ENCODE data around the gene IRAG1. TPM values are rescaled to one million over a fixed set of nuclear protein-coding genes. Genes with fewer than 3 reads are reported as not detected.
A peak's percentile ranks its signal among the peaks of the same experiment; 100 is the strongest.

IRAG1 gene
- total RNA-seq, 4 donors from 2014 or later = 21.2 to 240 (median 107) TPM

DNA sequence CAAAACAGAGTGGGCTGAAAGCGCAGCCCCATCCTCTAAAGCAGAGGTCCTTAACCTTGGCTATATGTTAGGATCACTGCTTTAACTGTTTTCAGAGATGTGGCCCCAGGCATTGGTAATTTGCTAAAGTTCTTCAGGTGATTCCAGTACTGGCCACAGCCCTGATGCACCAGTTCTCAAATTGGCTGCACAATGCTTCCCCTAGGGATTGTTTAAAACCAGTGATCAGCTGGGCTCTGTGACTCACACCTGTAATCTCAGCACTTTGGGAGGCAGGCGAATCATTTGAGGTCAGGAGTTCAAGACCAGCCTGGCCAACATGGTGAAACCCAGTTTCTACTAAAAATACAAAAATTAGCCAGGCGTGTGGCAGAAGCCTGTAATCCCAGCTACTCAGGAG lies 8.4 kb upstream of the IRAG1 start:
- DNase-seq = no peak
- intact Hi-C loops (cut with DNase I; ENCODE audit: low total_unique reads) = no loop called here
- H3K36me3 ChIP-seq = no peaks in the 10 kb centered on the region
- no peaks in the 10 kb centered on the region for H3K9me3 ChIP-seq
- no peak for TF ChIP-seq POLR2A (IDR thresholded peaks at IDR 0.05)
- TF ChIP-seq, protein P1, sequence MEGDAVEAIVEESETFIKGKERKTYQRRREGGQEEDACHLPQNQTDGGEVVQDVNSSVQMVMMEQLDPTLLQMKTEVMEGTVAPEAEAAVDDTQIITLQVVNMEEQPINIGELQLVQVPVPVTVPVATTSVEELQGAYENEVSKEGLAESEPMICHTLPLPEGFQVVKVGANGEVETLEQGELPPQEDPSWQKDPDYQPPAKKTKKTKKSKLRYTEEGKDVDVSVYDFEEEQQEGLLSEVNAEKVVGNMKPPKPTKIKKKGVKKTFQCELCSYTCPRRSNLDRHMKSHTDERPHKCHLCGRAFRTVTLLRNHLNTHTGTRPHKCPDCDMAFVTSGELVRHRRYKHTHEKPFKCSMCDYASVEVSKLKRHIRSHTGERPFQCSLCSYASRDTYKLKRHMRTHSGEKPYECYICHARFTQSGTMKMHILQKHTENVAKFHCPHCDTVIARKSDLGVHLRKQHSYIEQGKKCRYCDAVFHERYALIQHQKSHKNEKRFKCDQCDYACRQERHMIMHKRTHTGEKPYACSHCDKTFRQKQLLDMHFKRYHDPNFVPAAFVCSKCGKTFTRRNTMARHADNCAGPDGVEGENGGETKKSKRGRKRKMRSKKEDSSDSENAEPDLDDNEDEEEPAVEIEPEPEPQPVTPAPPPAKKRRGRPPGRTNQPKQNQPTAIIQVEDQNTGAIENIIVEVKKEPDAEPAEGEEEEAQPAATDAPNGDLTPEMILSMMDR (IDR thresholded peaks at IDR 0.05) = no peak
- H3K4me3 ChIP-seq = no peak overlapping the region
- no peaks in the 10 kb centered on the region for H3K4me1 ChIP-seq
- no peak overlapping the region for H3K27ac ChIP-seq
- no peaks in the 10 kb centered on the region for H3K27me3 ChIP-seq

DNA sequence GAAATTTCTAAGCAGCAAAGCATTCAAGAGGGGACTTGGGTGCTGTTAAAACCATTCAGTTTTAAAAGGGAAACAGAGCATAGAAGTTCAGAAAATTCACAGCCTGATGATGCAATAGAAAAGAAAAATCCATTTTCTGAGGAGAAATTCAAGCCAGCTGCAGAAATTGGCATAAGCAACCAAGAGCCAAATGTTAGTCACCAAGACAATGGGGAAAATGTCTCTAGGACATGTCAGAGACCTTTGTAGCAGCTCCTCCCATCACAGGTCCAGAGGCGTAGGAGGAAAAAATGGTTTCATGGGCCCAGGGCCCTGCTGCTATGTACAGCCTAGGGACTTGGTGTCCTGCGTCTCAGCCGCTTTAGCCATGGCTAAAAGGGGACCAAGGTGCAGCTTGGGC lies 5.5 kb upstream of the IRAG1 start:
- peaks cover 0 to 5% of the 10 kb centered on the region in 2 donors for H3K4me1 ChIP-seq
- no peak for DNase-seq
- H3K36me3 ChIP-seq = no peaks in the 10 kb centered on the region
- no peak for TF ChIP-seq POLR2A (IDR thresholded peaks at IDR 0.05)
- TF ChIP-seq, protein P1 (IDR thresholded peaks at IDR 0.05) = no peak
- intact Hi-C loops (cut with DNase I; ENCODE audit: low total_unique reads) = no loop called here
- H3K27me3 ChIP-seq = no peaks in the 10 kb centered on the region
- H3K9me3 ChIP-seq = no peaks in the 10 kb centered on the region
- H3K4me3 ChIP-seq = no peak overlapping the region
- H3K27ac ChIP-seq = no peak overlapping the region

DNA sequence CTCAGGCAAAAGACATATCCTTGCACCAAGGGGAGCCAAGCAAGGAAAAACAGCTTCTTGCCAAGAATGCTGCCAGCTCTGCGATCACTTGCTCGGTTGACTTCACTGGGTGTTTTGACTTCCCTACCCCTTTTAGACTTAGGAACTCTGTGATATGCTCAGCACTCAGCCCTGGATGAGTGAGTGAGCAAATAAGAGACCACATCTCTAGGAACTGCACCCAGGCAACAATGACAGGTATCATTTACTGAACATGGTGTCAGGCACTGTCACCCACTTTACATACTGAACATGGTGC lies 3.7 kb upstream of the IRAG1 start:
- intact Hi-C loops (cut with DNase I; ENCODE audit: low total_unique reads) = no loop called here
- H3K4me1 ChIP-seq = peaks cover 0 to 8% of the 10 kb centered on the region in 2 donors
- H3K4me3 ChIP-seq = no peak overlapping the region
- peak overlapping the region; percentile 33 to 73 for H3K27ac ChIP-seq
- no peaks in the 10 kb centered on the region for H3K27me3 ChIP-seq
- H3K36me3 ChIP-seq = no peaks in the 10 kb centered on the region
- H3K9me3 ChIP-seq = no peaks in the 10 kb centered on the region
- DNase-seq = no peak
- no peak for TF ChIP-seq POLR2A (IDR thresholded peaks at IDR 0.05)
- TF ChIP-seq, protein P1 (IDR thresholded peaks at IDR 0.05) = no peak

- H3K4me3 ChIP-seq = no peak overlapping the region
- no peak for TF ChIP-seq POLR2A (IDR thresholded peaks at IDR 0.05)
- TF ChIP-seq, protein P1 (IDR thresholded peaks at IDR 0.05) = no peak
- H3K27ac ChIP-seq = peak overlapping the region; percentile 33 to 73
- no peaks in the 10 kb centered on the region for H3K36me3 ChIP-seq
- no peak for DNase-seq
- H3K4me1 ChIP-seq = peaks cover 0 to 8% of the 10 kb centered on the region in 2 donors
- H3K9me3 ChIP-seq = no peaks in the 10 kb centered on the region
- intact Hi-C loops (cut with DNase I; ENCODE audit: low total_unique reads) = no loop called here
- H3K27me3 ChIP-seq = no peaks in the 10 kb centered on the region
Observed at GRCh38 chr11:10696468-10697322, 3.1 kb upstream of the IRAG1 start.

DNA sequence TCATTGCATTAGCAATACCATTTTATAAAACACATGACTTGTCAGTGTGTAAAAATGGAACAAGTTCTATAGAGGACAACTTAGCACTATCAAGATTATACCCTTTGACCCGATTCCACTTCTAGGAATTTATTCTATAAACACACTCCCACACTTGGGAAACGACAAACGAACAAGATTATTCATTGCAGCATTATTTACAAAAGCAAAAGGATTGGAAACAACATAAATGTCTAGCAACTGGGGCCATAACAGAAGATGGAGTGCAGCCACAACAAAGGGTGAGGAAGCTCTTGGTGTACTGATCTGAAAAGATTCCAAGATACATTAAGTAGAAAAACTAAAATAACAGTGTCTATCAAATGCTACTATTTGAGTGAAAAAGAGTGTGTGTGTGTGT lies 2.3 kb upstream of the IRAG1 start:
- Histone ChIP-seq H3K27me3 (no peaks in the 10 kb centered on the region), H3K27ac (peak overlapping the region in 1 of 2 donors; percentile 53)
- TF ChIP-seq, protein P1 (IDR thresholded peaks at IDR 0.05) = no peak
- TF ChIP-seq POLR2A (IDR thresholded peaks at IDR 0.05) = no peak

More for the DNA sequence above, 2.3 kb upstream of the IRAG1 start:
- no peak for DNase-seq
- intact Hi-C loops (cut with DNase I; ENCODE audit: low total_unique reads) = no loop called here
- H3K9me3 ChIP-seq = no peaks in the 10 kb centered on the region
- peaks cover 0 to 8% of the 10 kb centered on the region in 2 donors for H3K4me1 ChIP-seq
- no peaks in the 10 kb centered on the region for H3K36me3 ChIP-seq
- no peak overlapping the region for H3K4me3 ChIP-seq

Data from uterus (tissue), 4 donors.